Stimulated activated CD4-positive, alpha-beta T cell treated with anti-CD3 and anti-CD28 coated beads, Interleukin-15, amount 100 ng/mL, for 48 hours (primary cell): ENCODE results near the gene ADAMTS14.
"Not testable (repeated sequence)": the region's sequence is repeated elsewhere in the genome, so short reads cannot be mapped to it uniquely, and the experiment has no call there.

ENCODE experiments used
- DNase-seq, 2 donors: peaks; one replicate each; pipeline ENCODE4 v3.0.0-alpha.2; 2020; ENCODE audit warnings: low read depth in 2 of 2

Gene ADAMTS14

GRCh38 chr10:70658582-70659136 is 13.6 kb upstream of the ADAMTS14 start:
- DNase-seq, result no peak

GRCh38 chr10:70659306-70659705 is 13.0 kb upstream of the ADAMTS14 start:
- no peak for DNase-seq

- DNase-seq, result no peak
Observed at GRCh38 chr10:70660722-70661121, 11.6 kb upstream of the ADAMTS14 start.

- DNase-seq, result no peak
Observed at GRCh38 chr10:70661623-70662361, 10.5 kb upstream of the ADAMTS14 start.

- DNase-seq, result no peak
Observed at GRCh38 chr10:70662362-70663220, 9.7 kb upstream of the ADAMTS14 start.

GRCh38 chr10:70663458-70664409 is 8.6 kb upstream of the ADAMTS14 start:
- not testable (repeated sequence) for DNase-seq

- no peak for DNase-seq
Observed at GRCh38 chr10:70664702-70665195, 7.6 kb upstream of the ADAMTS14 start.

- no peak for DNase-seq
Observed at GRCh38 chr10:70666960-70667798, 5.1 kb upstream of the ADAMTS14 start.

GRCh38 chr10:70667818-70668217 is 4.5 kb upstream of the ADAMTS14 start:
- not testable (repeated sequence) for DNase-seq

- no peak for DNase-seq
Observed at GRCh38 chr10:70668454-70668970, 3.8 kb upstream of the ADAMTS14 start.

GRCh38 chr10:70669015-70669414 is 3.3 kb upstream of the ADAMTS14 start:
- no peak for DNase-seq

- no peak for DNase-seq
Observed at GRCh38 chr10:70669732-70670317, 2.5 kb upstream of the ADAMTS14 start.

GRCh38 chr10:70671619-70672164 is 614 bp upstream of the ADAMTS14 start:
- no peak for DNase-seq

GRCh38 chr10:70673043-70673928 is 980 bp downstream of the ADAMTS14 start:
- DNase-seq, result no peak

- DNase-seq, result no peak
Observed at GRCh38 chr10:70673929-70674559, 1.7 kb downstream of the ADAMTS14 start.

GRCh38 chr10:70674560-70675495 is 2.5 kb downstream of the ADAMTS14 start:
- DNase-seq, result no peak
